ENCODE data around the gene ZNF766.
A peak's percentile ranks its signal among the peaks of the same experiment; 100 is the strongest.
"Not testable (repeated sequence)": the region's sequence is repeated elsewhere in the genome, so short reads cannot be mapped to it uniquely, and the experiment has no call there.

The ZNF766 gene

GRCh38 chr19:52275988-52276387 is 6.6 kb downstream of the ZNF766 start:
- no peak for DNase-seq (ENCODE audit: low spot score)

- DNase-seq (ENCODE audit: low spot score): no peak
Measured at GRCh38 chr19:52277471-52277870, 8.1 kb downstream of the ZNF766 start.

- no peak for DNase-seq (ENCODE audit: low spot score)
Measured at GRCh38 chr19:52286256-52286655, 16.9 kb downstream of the ZNF766 start.

- DNase-seq (ENCODE audit: low spot score): no peak
Measured at GRCh38 chr19:52291781-52292180, 22.4 kb downstream of the ZNF766 start.

GRCh38 chr19:52292946-52293345 is 23.6 kb downstream of the ZNF766 start:
- DNase-seq (ENCODE audit: low spot score): not testable (repeated sequence)

- peak; percentile 17 for DNase-seq (ENCODE audit: low spot score)
Measured at GRCh38 chr19:52296400-52296772, 27.0 kb downstream of the ZNF766 start.

- DNase-seq (ENCODE audit: low spot score): peak; percentile 97
Measured at GRCh38 chr19:52296773-52297600, 27.6 kb downstream of the ZNF766 start, which contains the start of gene ZNF480. ZNF480 (plus strand) TSS chr19:52297169; CDS start chr19:52300413, 3,244 bp downstream.

GRCh38 chr19:52297601-52298364 is 28.4 kb downstream of the ZNF766 start:
- no peak for DNase-seq (ENCODE audit: low spot score)

GRCh38 chr19:52307275-52307674 is 37.9 kb downstream of the ZNF766 start:
- no peak for DNase-seq (ENCODE audit: low spot score)

GRCh38 chr19:52322429-52322828 is 53.0 kb downstream of the ZNF766 start:
- DNase-seq (ENCODE audit: low spot score): no peak

GRCh38 chr19:52331757-52332156 is 62.4 kb downstream of the ZNF766 start:
- no peak for DNase-seq (ENCODE audit: low spot score)

- DNase-seq (ENCODE audit: low spot score): no peak
Measured at GRCh38 chr19:52335768-52336116, 66.4 kb downstream of the ZNF766 start.

- peak; percentile 99 for DNase-seq (ENCODE audit: low spot score)
Measured at GRCh38 chr19:52336117-52336790, 66.9 kb downstream of the ZNF766 start, which contains the start of gene ZNF610. ZNF610 (plus strand) TSS chr19:52336243; CDS start chr19:52349173, 12,930 bp downstream.

GRCh38 chr19:52336791-52337381 is 67.5 kb downstream of the ZNF766 start:
- DNase-seq (ENCODE audit: low spot score): no peak

- not testable (repeated sequence) for DNase-seq (ENCODE audit: low spot score)
Measured at GRCh38 chr19:52339022-52339421, 69.6 kb downstream of the ZNF766 start.

- peak; percentile 55 for DNase-seq (ENCODE audit: low spot score)
Measured at GRCh38 chr19:52343548-52343947, 74.2 kb downstream of the ZNF766 start.

- no peak for DNase-seq (ENCODE audit: low spot score)
Measured at GRCh38 chr19:52345162-52345561, 75.8 kb downstream of the ZNF766 start.

Data from AG20443 (cell line).